Tibial nerve (tissue), 4 donors: ENCODE measurements around the gene CCDC24.

ENCODE experiments used
- CTCF ChIP-seq, 5 experiments: fragments of 200-600 bp in 3 of 5; fragments of 450-650 bp in 2 of 5; sonication (generic) in 3 of 5; IDR thresholded peaks; one replicate each; pipeline ENCODE4 v1.5.1; 2016 to 2019; ENCODE audit warnings: antibody characterized with exemption in 5 of 5, mild to moderate bottlenecking in 3 of 5, moderate library complexity in 2 of 5
- EP300 ChIP-seq, 2 donors: sonication (generic); formaldehyde crosslinking; IDR thresholded peaks; one replicate each; pipeline ENCODE4 v1.6.1; 2017; ENCODE audit warnings: antibody characterized with exemption in 2 of 2, mild to moderate bottlenecking in 1 of 2
- POLR2A ChIP-seq, 2 donors: fragments of 450-650 bp; IDR thresholded peaks; one replicate each; pipeline ENCODE4 v1.6.1; 2017; ENCODE audit warnings: antibody characterized with exemption in 2 of 2, mild to moderate bottlenecking in 2 of 2, moderate library complexity in 2 of 2

DNA sequence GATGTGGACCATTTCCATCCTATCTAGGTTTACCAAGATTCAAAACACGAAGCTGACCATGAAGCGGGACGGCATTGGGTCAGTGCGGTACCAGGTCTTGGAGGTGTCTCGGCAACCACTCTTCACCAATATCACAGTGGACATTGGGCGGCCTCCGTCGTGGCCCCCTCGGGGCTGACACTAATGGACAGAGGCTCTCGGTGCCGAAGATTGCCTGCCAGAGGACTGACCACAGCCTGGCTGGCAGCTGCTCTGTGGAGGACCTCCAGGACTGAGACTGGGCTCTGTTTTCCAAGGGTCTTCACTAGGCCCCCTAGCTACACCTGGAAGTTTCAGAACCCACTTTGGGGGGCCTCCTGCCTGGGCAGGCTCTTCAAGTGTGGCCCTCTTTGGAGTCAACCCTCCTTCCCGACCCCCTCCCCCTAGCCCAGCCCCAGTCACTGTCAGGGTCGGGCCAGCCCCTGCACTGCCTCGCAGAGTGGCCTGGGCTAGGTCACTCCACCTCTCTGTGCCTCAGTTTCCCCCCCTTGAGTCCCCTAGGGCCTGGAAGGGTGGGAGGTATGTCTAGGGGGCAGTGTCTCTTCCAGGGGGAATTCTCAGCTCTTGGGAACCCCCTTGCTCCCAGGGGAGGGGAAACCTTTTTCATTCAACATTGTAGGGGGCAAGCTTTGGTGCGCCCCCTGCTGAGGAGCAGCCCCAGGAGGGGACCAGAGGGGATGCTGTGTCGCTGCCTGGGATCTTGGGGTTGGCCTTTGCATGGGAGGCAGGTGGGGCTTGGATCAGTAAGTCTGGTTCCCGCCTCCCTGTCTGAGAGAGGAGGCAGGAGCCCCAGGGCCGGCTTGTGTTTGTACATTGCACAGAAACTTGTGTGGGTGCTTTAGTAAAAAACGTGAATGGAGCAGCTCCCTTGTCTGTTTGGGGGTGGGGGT is 864 bp upstream of the CCDC24 start:
- no peak for TF ChIP-seq CTCF (IDR thresholded peaks at IDR 0.05)
- TF ChIP-seq EP300 (IDR thresholded peaks at IDR 0.05), result no peak
- TF ChIP-seq POLR2A (IDR thresholded peaks at IDR 0.05), result no peak
